ENCODE data around the gene CBX7.

- no peak for TF ChIP-seq CTCF (conservative IDR thresholded peaks at IDR 0.05; ENCODE audit: low read depth in 2 of 2)
- TF ChIP-seq EZH2 (IDR thresholded peaks at IDR 0.05; ENCODE audit: low read depth, unreplicated experiment), result no peak
- TF ChIP-seq POLR2AphosphoS5 (IDR thresholded peaks at IDR 0.05; ENCODE audit: low read depth), result no peak
- TF ChIP-seq JUNB (IDR thresholded peaks at IDR 0.05; ENCODE audit: unreplicated experiment), result no peak
- TF ChIP-seq, protein P1, sequence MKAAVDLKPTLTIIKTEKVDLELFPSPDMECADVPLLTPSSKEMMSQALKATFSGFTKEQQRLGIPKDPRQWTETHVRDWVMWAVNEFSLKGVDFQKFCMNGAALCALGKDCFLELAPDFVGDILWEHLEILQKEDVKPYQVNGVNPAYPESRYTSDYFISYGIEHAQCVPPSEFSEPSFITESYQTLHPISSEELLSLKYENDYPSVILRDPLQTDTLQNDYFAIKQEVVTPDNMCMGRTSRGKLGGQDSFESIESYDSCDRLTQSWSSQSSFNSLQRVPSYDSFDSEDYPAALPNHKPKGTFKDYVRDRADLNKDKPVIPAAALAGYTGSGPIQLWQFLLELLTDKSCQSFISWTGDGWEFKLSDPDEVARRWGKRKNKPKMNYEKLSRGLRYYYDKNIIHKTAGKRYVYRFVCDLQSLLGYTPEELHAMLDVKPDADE (IDR thresholded peaks at IDR 0.05), result no peak
- no peak for TF ChIP-seq EZH2phosphoT487 (IDR thresholded peaks at IDR 0.05; ENCODE audit: unreplicated experiment)
- no peak for TF ChIP-seq ZNF331 (CRISPR knock-in tag; IDR thresholded peaks at IDR 0.05; ENCODE audit: low read depth)
- no peak for TF ChIP-seq NANOG (IDR thresholded peaks at IDR 0.05; ENCODE audit: borderline replicate concordance)
Observed at GRCh38 chr22:39171623-39172264, 19.3 kb upstream of the CBX7 start.

Data from GM23338 (cell line).